Activated CD4-positive, alpha-beta memory T cell treated with anti-CD3 and anti-CD28 coated beads, Interleukin-2, amount 10 ng/mL, durations not matched to agents 7 days and 5 days (primary cell): ENCODE results near the gene ZFAND4. TPM values are rescaled to one million over a fixed set of nuclear protein-coding genes. Genes with fewer than 3 reads are reported as not detected.
"Not testable (repeated sequence)": the region's sequence is repeated elsewhere in the genome, so short reads cannot be mapped to it uniquely, and the experiment has no call there.

ENCODE experiments used
- CTCF ChIA-PET: fragments of 350-600 bp; sonication (Branson Sonifier 250); formaldehyde crosslinking; loops from one replicate; lab custom pipeline; 2021; ENCODE audit warnings: antibody characterized with exemption, inconsistent platforms; lab: Charles Lee
- POLR2A ChIA-PET: fragments of 350-600 bp; sonication (Branson Sonifier 250); formaldehyde crosslinking; loops from one replicate; lab custom pipeline; 2021; ENCODE audit warnings: antibody characterized with exemption; lab: Charles Lee
- DNase-seq: peaks from one replicate; pipeline ENCODE4 v3.0.0-alpha.2; 2020
- H3K27ac Mint-ChIP-seq: one replicate; pipeline ENCODE4 v1.8.0; 2021; ENCODE audit warnings: mild to moderate bottlenecking, mixed read lengths
- H3K27me3 Mint-ChIP-seq: one replicate; pipeline ENCODE4 v1.8.0; 2021; ENCODE audit warnings: mixed read lengths
- H3K36me3 Mint-ChIP-seq: one replicate; pipeline ENCODE4 v1.8.0; 2021; ENCODE audit warnings: low read depth, mixed read lengths
- H3K4me1 Mint-ChIP-seq: one replicate; pipeline ENCODE4 v1.8.0; 2021; ENCODE audit warnings: mixed read lengths
- H3K4me3 Mint-ChIP-seq: one replicate; pipeline ENCODE4 v1.8.0; 2021; ENCODE audit warnings: mild to moderate bottlenecking, mixed read lengths
- H3K9me3 Mint-ChIP-seq: one replicate; pipeline ENCODE4 v1.8.0; 2021; ENCODE audit warnings: mixed read lengths
- total RNA-seq, 2 experiments: library from RNA; stranded (reverse); gene quantifications; one replicate each; pipeline ENCODE4 v1.2.3, GENCODE V29; 2021

Gene ZFAND4
- total RNA-seq, 2 experiments from 2014 or later, result 19.6 to 19.7 TPM

DNA sequence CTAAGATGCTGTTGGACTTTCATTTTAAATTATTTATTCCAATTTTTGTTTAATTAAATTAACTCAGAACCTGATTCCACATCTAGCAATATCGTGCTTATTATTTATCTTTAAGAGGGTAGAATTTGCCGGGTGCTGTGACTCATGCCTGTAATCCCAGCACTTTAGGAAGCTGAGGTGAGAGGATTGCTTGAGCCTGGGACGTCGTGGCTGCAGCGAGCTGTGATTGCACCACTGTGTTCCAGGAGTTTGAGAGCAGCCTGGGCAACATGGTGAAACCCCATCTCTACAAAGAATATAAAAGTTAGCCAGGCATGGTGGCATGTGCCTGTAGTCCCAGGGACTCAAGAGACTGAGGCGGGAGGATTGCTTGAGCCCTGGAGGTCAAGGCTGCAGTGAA, 47.8 kb downstream of the ZFAND4 start:
- DNase-seq, result no peak

DNA sequence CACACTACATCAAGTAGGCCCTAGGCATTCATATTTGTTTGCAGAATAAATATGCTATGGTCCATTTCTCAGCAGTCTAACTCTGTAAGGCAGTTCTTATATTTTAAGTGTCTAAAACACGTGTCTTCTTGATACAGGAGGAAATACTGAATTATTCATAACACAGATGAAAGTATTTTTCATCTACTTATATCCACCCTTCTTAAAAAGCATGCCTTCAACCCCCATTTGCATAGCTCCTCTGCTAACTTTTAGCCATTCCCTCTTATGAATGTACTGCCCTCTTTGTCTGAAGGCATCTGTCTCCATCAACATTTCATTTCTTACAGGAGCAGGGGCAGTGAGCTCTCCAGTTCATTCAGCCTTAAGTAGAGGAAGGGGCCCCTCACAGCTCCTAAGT, 57.7 kb downstream of the ZFAND4 start:
- H3K27me3 Mint-ChIP-seq, result no peaks in the 10 kb centered on the region
- no peaks in the 10 kb centered on the region for H3K9me3 Mint-ChIP-seq
- CTCF ChIA-PET, result no interaction called here
- DNase-seq, result no peak
- no peaks in the 10 kb centered on the region for H3K4me1 Mint-ChIP-seq
- H3K27ac Mint-ChIP-seq, result no peak overlapping the region
- peaks cover 7% of the 10 kb centered on the region for H3K36me3 Mint-ChIP-seq
- POLR2A ChIA-PET, result no interaction called here
- H3K4me3 Mint-ChIP-seq, result no peak overlapping the region

More for the DNA sequence above, 47.8 kb downstream of the ZFAND4 start:
- ChIA-PET POLR2A (no interaction called here), CTCF (no interaction called here)
- Mint-ChIP-seq H3K27me3 (no peaks in the 10 kb centered on the region), H3K4me3 (no peak overlapping the region), H3K9me3 (no peaks in the 10 kb centered on the region), H3K4me1 (no peaks in the 10 kb centered on the region), H3K36me3 (peaks cover 7% of the 10 kb centered on the region), H3K27ac (no peak overlapping the region)

DNA sequence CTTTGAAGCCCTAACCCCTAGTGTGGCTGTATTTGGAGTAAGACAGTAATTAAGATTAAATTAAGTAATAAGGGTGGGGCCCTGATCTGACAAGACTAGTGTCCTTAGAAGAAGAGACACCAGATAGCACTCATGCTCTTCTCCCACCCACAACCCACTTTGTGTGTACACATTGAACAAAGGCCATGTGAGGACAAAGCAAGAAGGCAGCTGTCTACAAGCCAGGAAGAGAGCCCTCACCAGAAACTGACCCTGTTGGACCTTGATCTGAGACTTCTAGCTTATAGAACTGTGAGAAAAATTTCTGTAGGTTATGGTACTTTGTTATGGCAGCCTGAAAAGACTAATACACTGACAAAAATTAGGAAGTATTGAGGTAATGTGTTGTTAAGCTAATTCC, 59.8 kb downstream of the ZFAND4 start:
- Mint-ChIP-seq H3K36me3 (peaks cover 7% of the 10 kb centered on the region), H3K4me3 (no peak overlapping the region), H3K4me1 (no peaks in the 10 kb centered on the region), H3K9me3 (no peaks in the 10 kb centered on the region), H3K27me3 (no peaks in the 10 kb centered on the region), H3K27ac (no peak overlapping the region)
- POLR2A ChIA-PET, result no interaction called here
- CTCF ChIA-PET, result interaction anchor here (0.9 kb wide), 1 partner anchor 148 kb away, joined by 3 read pairs; no protein-coding TSS in a partner anchor
- no peak for DNase-seq

DNA sequence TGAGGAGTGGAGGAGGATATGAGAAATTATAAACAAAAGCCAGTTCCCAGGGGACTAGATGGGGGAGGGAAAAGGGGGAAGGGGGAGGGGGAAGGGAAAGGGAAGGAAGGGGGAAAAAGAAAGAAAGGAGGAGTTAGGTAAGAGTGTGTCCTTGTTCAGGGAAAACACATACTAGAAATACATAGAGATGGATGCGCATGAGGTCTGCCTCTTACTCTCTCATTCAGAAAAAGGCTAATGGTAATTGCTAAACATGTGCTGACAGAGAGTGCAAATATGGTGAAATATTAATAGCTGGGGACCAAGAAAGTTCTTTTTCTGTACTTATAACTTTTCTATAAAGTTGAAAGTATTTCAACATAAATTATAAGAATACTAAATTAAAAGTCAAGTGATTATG, 64.5 kb downstream of the ZFAND4 start:
- H3K4me1 Mint-ChIP-seq, result no peaks in the 10 kb centered on the region
- H3K4me3 Mint-ChIP-seq, result no peak overlapping the region
- ChIA-PET POLR2A (no interaction called here), CTCF (no interaction called here)
- no peaks in the 10 kb centered on the region for H3K27me3 Mint-ChIP-seq
- peaks cover 7% of the 10 kb centered on the region for H3K36me3 Mint-ChIP-seq
- no peak overlapping the region for H3K27ac Mint-ChIP-seq
- H3K9me3 Mint-ChIP-seq, result no peaks in the 10 kb centered on the region
- DNase-seq, result no peak

DNA sequence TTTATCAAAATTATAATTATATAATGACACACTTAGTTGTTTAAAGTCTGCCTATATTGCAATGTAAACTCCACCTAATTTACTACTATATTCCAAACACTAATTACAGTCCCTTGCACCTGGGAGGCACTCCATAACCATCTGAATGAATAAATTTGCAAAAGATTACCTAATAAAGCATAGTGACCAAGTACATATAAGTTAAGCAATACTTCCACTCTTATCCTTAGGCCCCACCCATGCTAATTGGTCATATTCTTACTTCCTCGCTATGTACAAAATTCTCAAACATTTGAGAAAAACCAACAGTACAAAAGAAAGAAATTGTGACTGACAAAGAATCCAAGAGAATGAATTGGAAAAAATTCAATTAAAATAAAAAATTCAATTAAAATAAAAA, 65.3 kb downstream of the ZFAND4 start:
- no peak overlapping the region for H3K27ac Mint-ChIP-seq
- no peaks in the 10 kb centered on the region for H3K27me3 Mint-ChIP-seq
- no peak overlapping the region for H3K4me3 Mint-ChIP-seq
- ChIA-PET CTCF (no interaction called here), POLR2A (no interaction called here)
- H3K4me1 Mint-ChIP-seq, result no peaks in the 10 kb centered on the region
- peaks cover 1% of the 10 kb centered on the region for H3K36me3 Mint-ChIP-seq
- DNase-seq, result no peak
- H3K9me3 Mint-ChIP-seq, result no peaks in the 10 kb centered on the region

DNA sequence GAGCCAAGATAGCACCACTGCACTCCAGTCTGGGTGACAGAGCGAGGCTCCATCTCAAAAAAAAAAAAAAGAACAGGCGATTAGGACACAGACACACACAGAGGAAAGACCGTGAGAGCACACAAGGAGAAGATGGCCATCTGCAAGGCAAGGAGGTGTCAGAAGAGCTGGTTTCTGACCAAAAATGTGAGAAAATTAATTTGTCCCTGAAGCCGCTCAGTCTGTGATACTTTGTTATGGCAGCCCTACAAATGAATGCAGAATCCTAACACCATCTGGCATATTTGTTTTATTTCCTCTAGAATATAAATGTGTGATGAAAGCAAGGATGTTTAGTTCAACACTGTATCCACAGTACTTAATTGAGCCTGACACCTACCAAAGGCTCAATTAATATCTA, 69.7 kb downstream of the ZFAND4 start:
- no peaks in the 10 kb centered on the region for H3K9me3 Mint-ChIP-seq
- no peaks in the 10 kb centered on the region for H3K36me3 Mint-ChIP-seq
- no peak for DNase-seq
- H3K4me1 Mint-ChIP-seq, result no peaks in the 10 kb centered on the region
- H3K27ac Mint-ChIP-seq, result no peak overlapping the region
- H3K27me3 Mint-ChIP-seq, result peaks cover 13% of the 10 kb centered on the region
- H3K4me3 Mint-ChIP-seq, result no peak overlapping the region
- ChIA-PET POLR2A (no interaction called here), CTCF (no interaction called here)

DNA sequence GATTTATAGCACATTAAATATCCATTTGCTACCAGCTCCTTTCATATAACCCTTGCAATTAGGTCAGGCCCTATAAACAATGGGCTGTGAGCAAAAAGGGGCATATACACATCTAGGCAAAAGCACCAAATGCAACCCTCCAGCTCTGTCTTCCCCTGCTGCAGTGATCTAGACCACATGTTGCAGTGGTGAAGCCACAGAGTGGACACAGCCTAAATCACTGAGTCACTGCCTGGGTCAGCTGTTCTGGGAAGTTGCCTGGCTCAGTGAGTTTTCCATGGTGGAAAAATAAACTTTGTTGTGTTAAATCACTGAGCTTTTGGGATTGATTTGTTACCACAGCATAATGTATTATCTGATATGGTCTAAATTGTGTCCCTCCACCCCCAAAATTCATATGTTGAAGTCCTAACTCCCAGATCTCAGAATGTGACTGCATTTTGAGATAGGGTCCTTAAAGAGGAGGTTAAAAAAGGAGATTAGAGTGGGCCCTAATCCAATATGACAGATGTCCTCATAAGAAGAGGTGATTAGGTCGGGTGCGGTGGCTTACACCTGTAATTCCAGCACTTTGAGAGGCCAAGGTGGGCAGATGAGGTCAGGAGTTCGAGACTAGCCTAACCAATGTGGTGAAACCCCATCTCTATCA, 70.4 kb downstream of the ZFAND4 start:
- Mint-ChIP-seq H3K4me3 (no peak overlapping the region), H3K4me1 (no peaks in the 10 kb centered on the region), H3K27ac (no peak overlapping the region), H3K9me3 (no peaks in the 10 kb centered on the region), H3K36me3 (no peaks in the 10 kb centered on the region), H3K27me3 (peaks cover 13% of the 10 kb centered on the region)
- ChIA-PET POLR2A (no interaction called here), CTCF (no interaction called here)
- DNase-seq, result no peak

DNA sequence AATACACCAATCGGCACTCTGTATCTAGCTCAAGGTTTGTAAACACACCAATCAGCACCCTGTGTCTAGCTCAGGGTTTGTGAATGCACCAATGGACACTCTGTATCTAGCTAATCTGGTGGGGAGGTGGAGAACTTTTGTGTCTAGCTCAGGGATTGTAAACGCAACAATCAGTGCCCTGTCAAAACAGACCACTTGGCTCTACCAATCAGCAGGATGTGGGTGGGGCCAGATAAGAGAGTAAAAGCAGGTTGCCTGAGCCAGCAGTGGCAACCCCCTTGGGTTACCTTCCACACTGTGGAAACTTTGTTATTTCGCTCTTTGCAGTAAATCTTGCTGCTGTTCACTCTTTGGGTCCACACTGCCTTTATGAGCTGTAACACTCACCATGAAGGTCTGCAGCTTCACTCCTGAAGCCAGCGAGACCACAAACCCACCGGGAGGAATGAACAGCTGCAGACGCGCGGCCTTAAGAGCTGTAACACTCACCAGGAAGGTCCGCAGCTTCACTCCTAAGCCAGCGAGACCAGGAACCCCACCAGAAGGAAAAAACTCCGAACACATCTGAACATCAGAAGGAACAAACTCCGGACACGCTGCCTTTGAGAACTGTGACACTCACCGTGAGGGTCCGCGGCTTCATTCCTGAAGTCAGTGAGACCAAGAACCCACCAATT, 71.2 kb downstream of the ZFAND4 start:
- H3K36me3 Mint-ChIP-seq, H3K4me3 Mint-ChIP-seq, CTCF ChIA-PET, H3K27ac Mint-ChIP-seq, DNase-seq, H3K9me3 Mint-ChIP-seq, H3K4me1 Mint-ChIP-seq, POLR2A ChIA-PET: not testable (repeated sequence)
- H3K27me3 Mint-ChIP-seq, result peaks cover 13% of the 10 kb centered on the region

DNA sequence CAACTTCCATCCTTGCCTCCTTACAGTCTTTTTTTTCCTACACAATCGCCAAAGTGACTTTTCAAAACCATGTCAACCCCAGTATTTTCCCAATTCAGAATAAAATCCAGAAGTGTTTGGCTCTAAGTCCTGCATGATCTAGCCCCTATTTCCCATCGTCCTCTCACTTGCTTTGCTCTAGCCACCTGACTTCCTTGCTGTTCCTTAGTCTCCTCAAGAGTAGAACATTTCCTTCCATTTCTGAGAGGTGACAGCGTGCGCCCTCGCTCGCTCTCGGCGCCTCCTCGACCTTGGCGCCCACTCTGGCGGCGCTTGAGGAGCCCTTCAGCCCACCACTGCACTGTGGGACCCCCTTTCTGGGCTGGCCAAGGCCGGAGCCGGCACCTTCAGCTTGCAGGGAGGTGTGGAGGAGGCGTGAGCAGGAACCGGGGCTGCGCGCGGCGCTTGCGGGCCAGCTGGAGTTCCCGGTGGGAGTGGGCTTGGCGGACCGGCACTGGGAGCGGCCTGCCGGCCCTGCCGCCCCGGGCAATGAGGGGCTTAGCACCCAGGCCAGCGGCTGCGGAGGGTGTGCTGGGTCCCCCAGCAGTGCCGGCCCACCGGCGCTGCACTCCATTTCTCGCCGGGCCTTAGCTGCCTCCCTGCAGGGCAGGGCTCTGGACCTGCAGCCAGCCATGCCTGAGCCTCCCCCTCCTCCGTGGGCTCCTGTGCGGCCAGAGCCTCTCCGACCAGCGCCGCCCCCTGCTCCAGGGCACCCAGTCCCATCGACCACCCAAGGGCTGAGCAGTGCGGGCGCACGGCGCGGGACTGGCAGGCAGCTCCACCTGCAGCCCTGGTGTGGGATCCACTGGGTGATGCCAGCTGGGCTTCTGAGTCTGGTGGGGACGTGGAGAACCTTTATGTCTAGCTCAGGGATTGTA, 72.0 kb downstream of the ZFAND4 start:
- CTCF ChIA-PET, H3K36me3 Mint-ChIP-seq, H3K4me1 Mint-ChIP-seq, H3K4me3 Mint-ChIP-seq, H3K9me3 Mint-ChIP-seq, H3K27ac Mint-ChIP-seq, POLR2A ChIA-PET, DNase-seq: not testable (repeated sequence)
- H3K27me3 Mint-ChIP-seq, result peaks cover 13% of the 10 kb centered on the region

DNA sequence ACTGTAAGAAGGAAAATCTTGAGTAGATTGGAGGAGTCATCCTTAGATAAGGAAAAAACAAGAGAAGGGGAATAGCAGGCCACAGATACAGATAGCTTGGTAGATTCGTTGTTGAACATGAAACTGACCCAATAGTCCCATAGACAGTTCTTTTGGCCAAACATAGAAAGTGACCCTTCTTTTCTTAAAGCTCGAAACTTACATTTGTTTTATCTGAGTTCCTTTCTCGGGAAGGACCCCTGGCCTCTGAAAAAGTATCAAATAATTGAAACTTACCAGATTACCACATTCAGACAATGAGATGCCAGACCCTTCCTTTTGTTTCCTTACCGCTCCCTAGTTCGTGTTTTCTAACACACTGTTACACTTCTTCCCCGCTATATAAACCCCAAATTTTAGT, 72.9 kb downstream of the ZFAND4 start:
- ChIA-PET POLR2A (no interaction called here), CTCF (no interaction called here)
- H3K36me3 Mint-ChIP-seq, result no peaks in the 10 kb centered on the region
- H3K9me3 Mint-ChIP-seq, result no peaks in the 10 kb centered on the region
- H3K27me3 Mint-ChIP-seq, result peaks cover 13% of the 10 kb centered on the region
- peaks cover 10% of the 10 kb centered on the region for H3K4me1 Mint-ChIP-seq
- H3K4me3 Mint-ChIP-seq, result no peak overlapping the region
- H3K27ac Mint-ChIP-seq, result no peak overlapping the region
- no peak for DNase-seq

DNA sequence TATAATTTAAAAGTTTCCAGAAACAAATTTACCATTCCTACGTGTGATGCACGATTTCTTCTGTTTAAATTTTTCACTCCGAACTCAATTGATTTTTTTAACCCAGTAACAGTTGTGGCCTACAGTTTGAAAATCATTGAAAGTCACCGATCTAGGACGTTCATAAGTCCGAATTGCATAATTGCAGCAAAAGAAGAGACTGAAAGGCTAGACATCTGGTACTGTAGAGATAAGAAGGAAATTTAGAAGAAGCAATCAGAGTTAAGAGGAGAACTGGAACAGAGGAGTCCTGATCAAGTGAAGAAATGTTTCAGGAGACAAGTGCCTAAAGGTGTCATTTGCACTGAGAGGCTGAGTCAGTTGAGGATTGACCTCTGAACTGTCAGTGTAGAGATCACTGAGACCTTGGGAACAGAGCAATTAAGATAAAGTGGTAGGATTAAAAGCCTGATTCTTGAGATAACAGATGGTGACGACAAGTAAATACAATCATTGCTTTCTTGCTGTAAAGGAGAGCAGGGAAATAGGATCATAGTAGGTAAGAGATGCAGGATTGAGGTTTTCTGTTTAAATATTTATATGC, 73.5 kb downstream of the ZFAND4 start:
- DNase-seq, result no peak
- POLR2A ChIA-PET, result no interaction called here
- H3K9me3 Mint-ChIP-seq, result no peaks in the 10 kb centered on the region
- CTCF ChIA-PET, result no interaction called here
- H3K4me1 Mint-ChIP-seq, result peaks cover 10% of the 10 kb centered on the region
- no peak overlapping the region for H3K4me3 Mint-ChIP-seq
- peaks cover 13% of the 10 kb centered on the region for H3K27me3 Mint-ChIP-seq
- H3K27ac Mint-ChIP-seq, result no peak overlapping the region
- no peaks in the 10 kb centered on the region for H3K36me3 Mint-ChIP-seq

DNA sequence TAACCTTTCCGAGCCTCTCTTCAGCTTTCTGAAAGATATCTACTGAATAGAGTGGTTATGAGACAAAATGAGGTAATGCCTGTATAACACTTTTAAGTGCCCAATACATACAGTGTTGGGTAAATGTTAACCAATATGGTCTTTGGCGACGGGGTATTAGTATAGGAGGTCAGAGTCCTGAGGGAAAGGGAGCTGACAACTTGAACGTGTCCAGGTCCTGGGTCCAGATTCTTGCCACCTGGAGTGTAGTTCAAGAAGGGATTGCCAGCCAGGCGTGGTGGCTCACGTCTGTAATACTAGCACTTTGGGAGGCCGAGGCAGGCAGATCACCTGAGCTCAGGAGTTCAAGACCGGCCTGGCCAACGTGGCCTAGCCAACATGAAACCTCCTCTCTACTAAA, 76.0 kb downstream of the ZFAND4 start:
- Mint-ChIP-seq H3K4me3 (no peak overlapping the region), H3K9me3 (no peaks in the 10 kb centered on the region), H3K36me3 (no peaks in the 10 kb centered on the region), H3K27me3 (peaks cover 13% of the 10 kb centered on the region), H3K4me1 (peaks cover 34% of the 10 kb centered on the region), H3K27ac (no peak overlapping the region)
- CTCF ChIA-PET, result no interaction called here
- no peak for DNase-seq
- POLR2A ChIA-PET, result interaction anchor here (1.1 kb wide), 1 partner anchor 16 kb away, joined by 5 read pairs; no protein-coding TSS in a partner anchor
